HepG2 (cell line): ENCODE results near the gene GINS2. TPM values are rescaled to one million over a fixed set of nuclear protein-coding genes. Genes with fewer than 3 reads are reported as not detected.
A peak's percentile ranks its signal among the peaks of the same experiment; 100 is the strongest.

Experiments
- BATF2 ChIP-seq: sonication (generic); formaldehyde crosslinking; IDR thresholded peaks from 2 replicates; pipeline ENCODE4 v1.8.0; 2022; ENCODE audit warnings: mild to moderate bottlenecking, missing genetic modification reagents, moderate library complexity
- HMGXB4 ChIP-seq, 2 experiments: sonication (generic) in 1 of 2; formaldehyde crosslinking in 1 of 2; IDR thresholded peaks; 2 replicates each; pipeline versions ENCODE4 v1.4.0 to v1.6.1; 2018 to 2020; ENCODE audit warnings: missing genetic modification reagents in 2 of 2, borderline replicate concordance in 1 of 2, low read depth in 1 of 2, mild to moderate bottlenecking in 1 of 2, missing biosample characterization in 1 of 2
- KDM1A ChIP-seq: IDR thresholded peaks from 2 replicates; pipeline ENCODE4 v1.6.1; 2016; ENCODE audit warnings: missing compliant biosample characterization
- MAZ ChIP-seq, 2 experiments: sonication (generic) in 1 of 2; formaldehyde crosslinking in 1 of 2; IDR thresholded peaks; 2 replicates each; pipeline versions ENCODE4 v1.5.0 to v1.6.1; 2012 to 2020; ENCODE audit warnings: low read depth in 2 of 2, mild to moderate bottlenecking in 2 of 2, borderline replicate concordance in 1 of 2, improper control_type of control experiment in 1 of 2, low read length in 1 of 2, missing genetic modification reagents in 1 of 2, moderate library complexity in 1 of 2
- NFE2L1 ChIP-seq: sonication (generic); formaldehyde crosslinking; IDR thresholded peaks from 2 replicates; pipeline ENCODE4 v1.4.0; 2020; ENCODE audit warnings: missing genetic modification reagents, mild to moderate bottlenecking, borderline replicate concordance
- NFKBIZ ChIP-seq: IDR thresholded peaks from 2 replicates; pipeline ENCODE4 v1.6.1; 2018; ENCODE audit warnings: missing genetic modification reagents, missing compliant biosample characterization
- NONO ChIP-seq, 2 experiments: fragments of 450-650 bp in 1 of 2; sonication (generic) in 1 of 2; formaldehyde crosslinking in 1 of 2; IDR thresholded peaks in 1 of 2; conservative IDR thresholded peaks in 1 of 2; 2 replicates each; pipeline versions ENCODE4 v1.6.1 to v1.8.0; 2017 to 2022; ENCODE audit warnings: mild to moderate bottlenecking in 1 of 2, missing genetic modification reagents in 1 of 2, moderate library complexity in 1 of 2
- NR2F6 ChIP-seq, 2 experiments: IDR thresholded peaks; 2 replicates each; pipeline ENCODE4 v1.6.1; 2016; ENCODE audit warnings: antibody characterized with exemption in 1 of 2, mild to moderate bottlenecking in 1 of 2
- PCBP1 ChIP-seq: fragments of 200-400 bp; formaldehyde crosslinking; IDR thresholded peaks from 2 replicates; pipeline ENCODE4 v1.6.1; 2017; ENCODE audit warnings: mild to moderate bottlenecking, low read depth, low read length, borderline replicate concordance
- RAD51 ChIP-seq: fragments of 450-650 bp; IDR thresholded peaks from 2 replicates; pipeline ENCODE4 v1.6.1; 2016; ENCODE audit warnings: borderline replicate concordance
- SKIL ChIP-seq: sonication (generic); formaldehyde crosslinking; IDR thresholded peaks from 2 replicates; pipeline ENCODE4 v1.8.0; 2022; ENCODE audit warnings: missing genetic modification reagents, mild to moderate bottlenecking, moderate library complexity, borderline replicate concordance
- TCF12 ChIP-seq, 2 experiments: fragments of 450-650 bp in 1 of 2; sonication (generic) in 1 of 2; formaldehyde crosslinking in 1 of 2; IDR thresholded peaks; 2 replicates each; pipeline versions ENCODE4 v1.6.1 to v1.8.0; 2017 to 2022; ENCODE audit warnings: antibody characterized with exemption in 1 of 2, mild to moderate bottlenecking in 1 of 2, missing genetic modification reagents in 1 of 2, moderate library complexity in 1 of 2
- TSC22D2 ChIP-seq: sonication (generic); formaldehyde crosslinking; IDR thresholded peaks from 2 replicates; pipeline ENCODE4 v1.5.1; 2020; ENCODE audit warnings: missing genetic modification reagents, mild to moderate bottlenecking, borderline replicate concordance
- UBTF ChIP-seq: sonication (generic); formaldehyde crosslinking; IDR thresholded peaks from 2 replicates; pipeline ENCODE4 v1.4.0; 2020; ENCODE audit warnings: mild to moderate bottlenecking, missing genetic modification reagents
- ZNF205 ChIP-seq: IDR thresholded peaks from 2 replicates; pipeline ENCODE4 v1.6.1; 2018; ENCODE audit warnings: missing biosample characterization, missing genetic modification reagents
- ZNF34 ChIP-seq: sonication (generic); formaldehyde crosslinking; IDR thresholded peaks from 2 replicates; pipeline ENCODE4 v1.4.0; 2020; ENCODE audit warnings: mild to moderate bottlenecking, missing genetic modification reagents, borderline replicate concordance
- ZNF709 ChIP-seq: sonication (generic); formaldehyde crosslinking; IDR thresholded peaks from 2 replicates; pipeline ENCODE4 v1.5.0; 2020; ENCODE audit warnings: mild to moderate bottlenecking, missing genetic modification reagents
- polyA plus RNA-seq, 8 experiments: library from polyadenylated mRNA; depleted of rRNA in 3 of 8; stranded (reverse) in 7 of 8; unstranded in 1 of 8; fragments of >200 nt; fragmentation: Illumina TruSeq in 4 of 8; extraction: Trizol in 4 of 8; gene quantifications; 2 replicates each; pipeline versions ENCODE4 v1.2.1 to v1.2.3, GENCODE V29; 2011 to 2016; ENCODE audit warnings: low read depth in 4 of 8, missing spikeins in 1 of 8, mixed read lengths in 1 of 8; ENCODE audit not compliant: insufficient read depth in 1 of 8
- total RNA-seq, 5 experiments: library from RNA; depleted of rRNA; stranded (reverse); fragments of >200 nt; fragmentation: Illumina TruSeq; extraction: Trizol; gene quantifications; 2 replicates each; pipeline ENCODE4 v1.2.3, GENCODE V29; 2016; ENCODE audit warnings: low read depth in 1 of 5
- TF ChIP-seq, protein P1 (sequence below): sonication (generic); formaldehyde crosslinking; conservative IDR thresholded peaks from 2 replicates; pipeline ENCODE4 v1.5.0; 2020; ENCODE audit warnings: missing genetic modification reagents
- TF ChIP-seq, protein P2 (sequence below): sonication (generic); formaldehyde crosslinking; IDR thresholded peaks from 2 replicates; pipeline ENCODE4 v1.5.0; 2020; ENCODE audit warnings: mild to moderate bottlenecking, low read depth, missing genetic modification reagents, borderline replicate concordance

GINS2 gene
- total and polyA plus RNA-seq, 2 of the 13 experiments (the other 11 are each of a cell fraction or from before 2014, with no cell fraction given): 10.6 to 48.3 TPM

DNA sequence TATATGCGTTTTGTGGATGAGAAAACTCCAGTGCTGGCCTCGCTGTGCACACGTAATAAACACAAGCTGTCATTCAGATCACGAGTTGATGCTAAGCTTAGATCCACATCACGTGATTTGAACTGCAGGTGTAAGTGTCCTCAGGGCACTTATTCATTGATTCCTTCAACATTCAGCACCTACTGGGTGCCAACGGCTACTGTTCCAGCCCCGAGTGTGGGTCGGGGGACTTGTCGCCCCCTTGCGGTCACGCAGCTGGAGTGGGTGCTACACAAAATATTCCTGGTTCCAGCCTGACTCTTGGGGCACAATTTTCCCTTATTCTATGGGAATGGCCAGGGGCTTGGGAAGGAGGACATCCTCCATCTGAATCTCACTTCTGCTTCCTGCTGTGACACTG lies 29.9 kb upstream of the GINS2 start (continued):
- TF ChIP-seq NFE2L1 (CRISPR knock-in tag): no peak
- no peak for TF ChIP-seq ZNF205 (CRISPR knock-in tag)
- no peak for TF ChIP-seq ZNF709 (CRISPR knock-in tag)
- TF ChIP-seq TCF12 (IDR thresholded peaks at IDR 0.05): no peak
- TF ChIP-seq TCF12 (CRISPR knock-in tag; IDR thresholded peaks at IDR 0.05): no peak
- TF ChIP-seq, protein P1, sequence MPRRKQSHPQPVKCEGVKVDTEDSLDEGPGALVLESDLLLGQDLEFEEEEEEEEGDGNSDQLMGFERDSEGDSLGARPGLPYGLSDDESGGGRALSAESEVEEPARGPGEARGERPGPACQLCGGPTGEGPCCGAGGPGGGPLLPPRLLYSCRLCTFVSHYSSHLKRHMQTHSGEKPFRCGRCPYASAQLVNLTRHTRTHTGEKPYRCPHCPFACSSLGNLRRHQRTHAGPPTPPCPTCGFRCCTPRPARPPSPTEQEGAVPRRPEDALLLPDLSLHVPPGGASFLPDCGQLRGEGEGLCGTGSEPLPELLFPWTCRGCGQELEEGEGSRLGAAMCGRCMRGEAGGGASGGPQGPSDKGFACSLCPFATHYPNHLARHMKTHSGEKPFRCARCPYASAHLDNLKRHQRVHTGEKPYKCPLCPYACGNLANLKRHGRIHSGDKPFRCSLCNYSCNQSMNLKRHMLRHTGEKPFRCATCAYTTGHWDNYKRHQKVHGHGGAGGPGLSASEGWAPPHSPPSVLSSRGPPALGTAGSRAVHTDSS (CRISPR knock-in tag): no peak
- TF ChIP-seq SKIL (CRISPR knock-in tag): 0 out of 2 replicates have a peak, but pooled peaks have one; percentile 13
- peak in 1 of 2 experiments; percentile 2; a peak in 1 of 4 replicates for TF ChIP-seq HMGXB4 (CRISPR knock-in tag; IDR thresholded peaks at IDR 0.05; ENCODE audit: borderline replicate concordance in 1 of 2, low read depth in 1 of 2)
- TF ChIP-seq MAZ (IDR thresholded peaks at IDR 0.05; ENCODE audit: borderline replicate concordance, low read depth, low read length): no peak
- TF ChIP-seq MAZ (CRISPR knock-in tag; IDR thresholded peaks at IDR 0.05; ENCODE audit: low read depth): no peak
- no peak for TF ChIP-seq KDM1A
- no peak for TF ChIP-seq TSC22D2
- TF ChIP-seq NFKBIZ (CRISPR knock-in tag): no peak
- no peak for TF ChIP-seq NONO (IDR thresholded peaks at IDR 0.05)
- peak; percentile 46; the same call in 1 of the 2 replicates for TF ChIP-seq NONO (CRISPR knock-in tag; conservative IDR thresholded peaks at IDR 0.05)
- TF ChIP-seq, protein P2, sequence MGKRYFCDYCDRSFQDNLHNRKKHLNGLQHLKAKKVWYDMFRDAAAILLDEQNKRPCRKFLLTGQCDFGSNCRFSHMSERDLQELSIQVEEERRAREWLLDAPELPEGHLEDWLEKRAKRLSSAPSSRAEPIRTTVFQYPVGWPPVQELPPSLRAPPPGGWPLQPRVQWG (CRISPR knock-in tag): no peak
- peak; percentile 24; the same call in 1 of the 2 replicates for TF ChIP-seq UBTF
- no peak for TF ChIP-seq ZNF34 (CRISPR knock-in tag)
- TF ChIP-seq RAD51: peak; percentile 50; the same call in 1 of the 2 replicates
- TF ChIP-seq PCBP1: no peak
- no peak for TF ChIP-seq NR2F6 (IDR thresholded peaks at IDR 0.05)
- no peak for TF ChIP-seq NR2F6 (CRISPR knock-in tag; IDR thresholded peaks at IDR 0.05)
- TF ChIP-seq BATF2 (CRISPR knock-in tag): no peak
